MG63 (cell line): ENCODE results near the gene SLFN14. TPM values are rescaled to one million over a fixed set of nuclear protein-coding genes. Genes with fewer than 3 reads are reported as not detected.
A peak's percentile ranks its signal among the peaks of the same experiment; 100 is the strongest.
"Not testable (repeated sequence)": the region's sequence is repeated elsewhere in the genome, so short reads cannot be mapped to it uniquely, and the experiment has no call there.

Source experiments
- DNase-seq: peaks from one replicate; pipeline ENCODE4 v3.0.0-alpha.2; 2020
- H3K27me3 ChIP-seq: fragments of 250-450 bp; sonication (Bioruptor Pico); 2 replicates; pipeline ENCODE4 v1.5.1; 2020; ENCODE audit warnings: mild to moderate bottlenecking, moderate library complexity
- H3K36me3 ChIP-seq: fragments of 250-450 bp; sonication (Bioruptor Pico); 2 replicates; pipeline ENCODE4 v1.5.1; 2020; ENCODE audit warnings: mild to moderate bottlenecking, moderate library complexity
- H3K4me3 ChIP-seq: fragments of 250-450 bp; sonication (Bioruptor Pico); 2 replicates; pipeline ENCODE4 v1.5.1; 2020; ENCODE audit warnings: mild to moderate bottlenecking, moderate library complexity
- H3K9me3 ChIP-seq: fragments of 250-450 bp; sonication (Bioruptor Pico); 2 replicates; pipeline ENCODE4 v1.5.1; 2020; ENCODE audit warnings: mild to moderate bottlenecking, moderate library complexity
- total RNA-seq: library from RNA; depleted of rRNA; stranded (reverse); fragments of >200 nt; shearing (Covaris generic); gene quantifications from 2 replicates; pipeline ENCODE4 v1.2.3, GENCODE V29; 2014; ENCODE audit warnings: low replicate concordance

SLFN14 gene
- total RNA-seq, 1 experiment from 2014 or later, result not detected

- Histone ChIP-seq H3K27me3 (no peaks in the 10 kb centered on the region), H3K9me3 (no peaks in the 10 kb centered on the region), H3K36me3 (no peaks in the 10 kb centered on the region), H3K4me3 (peak overlapping the region; percentile 46)
- peak; percentile 2 for DNase-seq
Observed at GRCh38 chr17:35540589-35541404, 19.8 kb downstream of the SLFN14 start.

- H3K4me3 ChIP-seq, result no peak overlapping the region
- no peaks in the 10 kb centered on the region for H3K36me3 ChIP-seq
- no peak for DNase-seq
- no peaks in the 10 kb centered on the region for H3K27me3 ChIP-seq
- H3K9me3 ChIP-seq, result no peaks in the 10 kb centered on the region
Observed at GRCh38 chr17:35539659-35540026, 21.0 kb downstream of the SLFN14 start.

- no peaks in the 10 kb centered on the region for H3K36me3 ChIP-seq
- H3K27me3 ChIP-seq, result no peaks in the 10 kb centered on the region
- DNase-seq, result no peak
- no peaks in the 10 kb centered on the region for H3K9me3 ChIP-seq
- H3K4me3 ChIP-seq, result no peak within 1 kb of the TSS
Observed at GRCh38 chr17:35537601-35538141, 22.9 kb downstream of the SLFN14 start, which contains the start of gene SLFN12L. TSS of gene SLFN12L (minus strand) at chr17:35537678. CDS start at chr17:35522364, 15,314 bp downstream.

GRCh38 chr17:35536664-35537171 lies 23.9 kb downstream of the SLFN14 start:
- H3K36me3 ChIP-seq, result no peaks in the 10 kb centered on the region
- DNase-seq, result no peak
- H3K4me3 ChIP-seq, result no peak overlapping the region
- no peaks in the 10 kb centered on the region for H3K9me3 ChIP-seq
- H3K27me3 ChIP-seq, result no peaks in the 10 kb centered on the region

- H3K27me3 ChIP-seq, DNase-seq, H3K9me3 ChIP-seq, H3K4me3 ChIP-seq, H3K36me3 ChIP-seq: not testable (repeated sequence)
Observed at GRCh38 chr17:35535406-35535805, 25.2 kb downstream of the SLFN14 start.

GRCh38 chr17:35534576-35535093 lies 26.0 kb downstream of the SLFN14 start:
- H3K27me3 ChIP-seq, result no peaks in the 10 kb centered on the region
- no peak for DNase-seq
- no peaks in the 10 kb centered on the region for H3K36me3 ChIP-seq

GRCh38 chr17:35531160-35531559 lies 29.5 kb downstream of the SLFN14 start:
- no peak for DNase-seq
- peaks cover 2% of the 10 kb centered on the region for H3K9me3 ChIP-seq
- no peak overlapping the region for H3K4me3 ChIP-seq

More at GRCh38 chr17:35534576-35535093, 26.0 kb downstream of the SLFN14 start:
- H3K9me3 ChIP-seq, result no peaks in the 10 kb centered on the region
- no peak overlapping the region for H3K4me3 ChIP-seq

GRCh38 chr17:35529866-35530265 lies 30.8 kb downstream of the SLFN14 start:
- DNase-seq, result no peak
- Histone ChIP-seq H3K36me3 (no peaks in the 10 kb centered on the region), H3K27me3 (peaks cover 3% of the 10 kb centered on the region; the same call in 1 of the 2 replicates), H3K4me3 (no peak overlapping the region), H3K9me3 (peaks cover 2% of the 10 kb centered on the region)

More at GRCh38 chr17:35531160-35531559, 29.5 kb downstream of the SLFN14 start:
- Histone ChIP-seq H3K27me3 (peaks cover 3% of the 10 kb centered on the region; the same call in 1 of the 2 replicates), H3K36me3 (no peaks in the 10 kb centered on the region)

- not testable (repeated sequence) for H3K27me3 ChIP-seq, H3K36me3 ChIP-seq, DNase-seq, H3K9me3 ChIP-seq, H3K4me3 ChIP-seq
Observed at GRCh38 chr17:35529326-35529725, 31.3 kb downstream of the SLFN14 start.

- Histone ChIP-seq H3K36me3 (no peaks in the 10 kb centered on the region), H3K27me3 (peaks cover 6% of the 10 kb centered on the region), H3K9me3 (no peaks in the 10 kb centered on the region; the same call in none of the 2 replicates), H3K4me3 (no peak overlapping the region)
- no peak for DNase-seq
Observed at GRCh38 chr17:35523296-35523695, 37.3 kb downstream of the SLFN14 start.

- not testable (repeated sequence) for H3K9me3 ChIP-seq, DNase-seq, H3K4me3 ChIP-seq, H3K36me3 ChIP-seq
- H3K27me3 ChIP-seq, result peaks cover 13% of the 10 kb centered on the region
Observed at GRCh38 chr17:35521654-35522256, 38.9 kb downstream of the SLFN14 start.

- H3K9me3 ChIP-seq, result no peaks in the 10 kb centered on the region; the same call in 1 of the 2 replicates
- no peak for DNase-seq
- H3K27me3 ChIP-seq, result peaks cover 15% of the 10 kb centered on the region
- H3K4me3 ChIP-seq, result no peak overlapping the region
- no peaks in the 10 kb centered on the region for H3K36me3 ChIP-seq
Observed at GRCh38 chr17:35521150-35521549, 39.5 kb downstream of the SLFN14 start.

GRCh38 chr17:35519906-35520442 lies 40.6 kb downstream of the SLFN14 start:
- no peak for DNase-seq
- Histone ChIP-seq H3K4me3 (no peak overlapping the region), H3K36me3 (no peaks in the 10 kb centered on the region), H3K27me3 (peaks cover 25% of the 10 kb centered on the region), H3K9me3 (no peaks in the 10 kb centered on the region; the same call in 1 of the 2 replicates)

- no peaks in the 10 kb centered on the region for H3K36me3 ChIP-seq
- peaks cover 30% of the 10 kb centered on the region for H3K27me3 ChIP-seq
- H3K9me3 ChIP-seq, result no peaks in the 10 kb centered on the region; the same call in 1 of the 2 replicates
- DNase-seq, result no peak
- no peak overlapping the region for H3K4me3 ChIP-seq
Observed at GRCh38 chr17:35519439-35519838, 41.2 kb downstream of the SLFN14 start.

- H3K9me3 ChIP-seq, H3K4me3 ChIP-seq, DNase-seq, H3K36me3 ChIP-seq: not testable (repeated sequence)
- peaks cover 40% of the 10 kb centered on the region for H3K27me3 ChIP-seq
Observed at GRCh38 chr17:35518431-35518830, 42.2 kb downstream of the SLFN14 start.

GRCh38 chr17:35515027-35515426 lies 45.6 kb downstream of the SLFN14 start:
- Histone ChIP-seq H3K9me3 (no peaks in the 10 kb centered on the region; the same call in 1 of the 2 replicates), H3K27me3 (peaks cover 42% of the 10 kb centered on the region), H3K36me3 (no peaks in the 10 kb centered on the region), H3K4me3 (no peak overlapping the region)
- peak; percentile 12 for DNase-seq

- no peak overlapping the region for H3K4me3 ChIP-seq
- no peaks in the 10 kb centered on the region for H3K36me3 ChIP-seq
- peaks cover 41% of the 10 kb centered on the region for H3K27me3 ChIP-seq
- peak; percentile 14 for DNase-seq
- H3K9me3 ChIP-seq, result no peaks in the 10 kb centered on the region; the same call in 1 of the 2 replicates
Observed at GRCh38 chr17:35514564-35514963, 46.1 kb downstream of the SLFN14 start.
